HG03060 (cell line): Measurements from ENCODE around the gene MACIR.

Experiments
- ATAC-seq: cut with Tn5 transposase; IDR thresholded peaks from one replicate; pipeline ENCODE4 v1.9.1; 2021; ENCODE audit warnings: low read depth, moderate number of reproducible peaks; ENCODE audit not compliant: unreplicated experiment

Gene MACIR

DNA sequence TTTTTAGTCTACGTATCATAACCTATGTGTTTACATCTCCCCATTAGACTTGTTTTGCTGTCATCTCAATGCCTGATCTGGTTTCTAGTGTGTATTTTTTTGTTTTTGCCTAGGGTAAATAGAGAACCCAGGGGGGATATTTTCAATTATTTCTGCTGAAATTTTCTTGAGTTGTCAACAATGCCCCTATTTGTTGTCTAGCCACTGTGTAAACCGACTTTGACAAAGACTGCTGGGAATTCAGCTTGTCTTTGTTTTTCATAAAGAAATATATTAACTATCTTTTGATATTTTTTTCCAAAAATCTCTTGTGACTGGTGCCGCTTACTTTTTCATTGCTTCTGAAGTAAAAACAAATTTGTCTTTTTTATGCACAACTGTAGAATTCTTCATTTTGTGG is 28.1 kb downstream of the MACIR start:
- no peak for ATAC-seq

DNA sequence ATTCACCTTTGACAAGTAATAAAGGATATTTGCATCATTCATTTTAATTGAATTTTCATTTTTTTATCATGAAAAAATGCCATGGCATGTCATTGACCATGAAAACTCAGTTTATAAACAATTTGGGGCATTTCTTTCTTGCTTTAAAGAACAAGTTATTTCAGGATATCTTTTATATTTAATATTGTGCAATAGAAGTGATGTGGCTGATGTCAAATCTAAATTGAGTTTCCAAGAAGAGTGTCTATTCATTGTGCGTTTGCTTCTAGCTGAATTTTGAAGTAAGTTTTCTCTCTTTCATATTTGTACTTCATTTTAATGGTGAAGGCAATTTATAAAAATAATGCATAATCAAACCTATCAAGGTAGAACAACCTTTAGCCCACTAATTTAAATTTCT is 30.5 kb downstream of the MACIR start:
- no peak for ATAC-seq

- no peak for ATAC-seq
Observed at GRCh38 chr5:103290846-103291245, 32.3 kb downstream of the MACIR start.

DNA sequence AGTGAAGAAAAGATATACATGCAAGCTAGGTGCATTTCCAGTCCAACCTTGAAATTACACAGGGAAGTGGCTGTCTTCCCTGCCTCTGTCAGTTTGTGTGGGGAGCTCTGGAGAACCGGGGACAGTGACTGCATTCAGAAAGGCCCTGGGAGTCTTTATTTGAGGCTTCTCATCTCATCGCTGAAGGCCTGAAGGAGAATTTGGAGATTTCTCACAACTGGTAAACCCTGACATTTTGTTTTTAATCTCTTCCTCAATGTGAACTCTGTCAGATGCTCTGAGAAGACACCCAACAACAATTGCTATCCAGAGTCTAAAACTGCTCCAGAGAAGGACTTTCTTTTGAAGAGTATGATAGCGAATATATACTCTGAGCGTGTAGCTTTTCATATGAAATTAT is 33.0 kb downstream of the MACIR start:
- no peak for ATAC-seq

DNA sequence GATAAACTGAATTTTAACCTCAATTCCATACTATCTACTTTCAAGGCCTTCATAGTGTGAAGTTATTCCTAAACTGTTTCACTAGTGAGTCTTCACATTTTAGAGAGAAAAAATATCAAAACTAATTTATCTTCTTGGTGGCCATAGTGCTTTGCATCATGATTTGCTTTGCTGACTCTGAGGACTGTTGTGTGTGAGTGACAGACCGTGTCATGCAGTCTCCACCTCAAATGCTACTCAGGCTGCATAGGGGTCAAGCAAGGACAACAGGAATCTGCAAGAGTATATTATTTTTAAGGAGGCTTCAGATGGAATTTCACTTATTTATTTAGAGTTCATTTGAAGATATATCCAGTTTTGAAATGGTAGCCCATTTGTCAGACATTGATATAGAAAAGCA is 34.5 kb downstream of the MACIR start:
- no peak for ATAC-seq

DNA sequence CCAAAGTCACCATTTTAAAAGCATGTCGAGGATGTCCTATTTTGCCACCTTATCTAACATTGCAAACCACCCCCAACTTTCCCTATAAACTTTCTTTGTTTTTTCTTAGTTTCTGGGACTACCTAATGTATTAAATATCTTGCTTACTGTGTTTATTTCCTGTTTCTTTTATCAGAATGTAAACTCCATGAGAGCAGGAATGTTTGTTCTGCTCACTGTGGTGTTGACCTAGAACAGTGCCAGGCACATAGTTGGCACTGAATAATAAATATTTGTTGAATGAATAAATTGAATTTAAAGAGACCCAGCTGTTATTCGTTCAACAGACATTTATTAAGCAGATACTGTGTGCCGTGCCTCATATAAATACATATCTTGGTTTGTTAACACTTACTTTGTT is 35.2 kb downstream of the MACIR start:
- ATAC-seq = no peak

DNA sequence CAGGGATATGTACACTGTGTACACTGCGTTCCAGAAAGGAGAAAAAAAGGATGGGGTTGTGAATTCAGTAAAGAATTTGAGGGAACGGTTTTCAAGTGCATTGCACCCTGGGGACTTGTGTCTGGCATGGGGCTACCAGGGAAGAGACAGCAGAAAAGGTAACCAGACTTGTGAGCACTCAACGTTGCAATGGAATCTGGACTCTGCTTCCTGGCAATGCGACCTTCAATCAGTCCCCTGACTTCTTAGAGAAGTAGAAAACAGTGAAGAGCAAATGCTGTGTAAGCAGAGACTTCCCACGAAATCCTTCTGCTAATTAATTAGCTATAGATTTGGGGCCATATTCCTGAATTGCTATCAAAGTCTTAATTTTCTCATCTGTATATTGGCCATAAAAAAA is 36.3 kb downstream of the MACIR start:
- no peak for ATAC-seq

DNA sequence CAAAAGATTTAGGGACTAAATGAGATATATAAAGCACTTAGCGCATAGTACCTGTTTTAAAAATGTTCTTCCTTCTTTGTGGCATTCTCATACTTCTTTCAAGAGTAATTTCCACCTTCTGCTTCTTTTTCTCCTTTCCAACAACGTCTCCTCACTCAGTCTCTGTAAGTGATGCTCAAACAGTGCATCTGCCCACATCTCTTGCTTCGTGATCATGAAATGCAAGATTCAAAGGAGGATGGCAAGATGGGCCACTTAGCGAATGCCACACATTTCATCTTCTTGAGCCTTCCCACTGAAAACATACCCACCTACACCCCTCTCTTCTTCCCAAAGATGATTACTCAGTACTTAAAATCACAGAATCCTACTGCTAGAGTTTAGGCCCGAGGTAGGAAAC is 36.9 kb downstream of the MACIR start:
- ATAC-seq = no peak

GRCh38 chr5:103295871-103296270 is 37.3 kb downstream of the MACIR start:
- ATAC-seq = no peak

DNA sequence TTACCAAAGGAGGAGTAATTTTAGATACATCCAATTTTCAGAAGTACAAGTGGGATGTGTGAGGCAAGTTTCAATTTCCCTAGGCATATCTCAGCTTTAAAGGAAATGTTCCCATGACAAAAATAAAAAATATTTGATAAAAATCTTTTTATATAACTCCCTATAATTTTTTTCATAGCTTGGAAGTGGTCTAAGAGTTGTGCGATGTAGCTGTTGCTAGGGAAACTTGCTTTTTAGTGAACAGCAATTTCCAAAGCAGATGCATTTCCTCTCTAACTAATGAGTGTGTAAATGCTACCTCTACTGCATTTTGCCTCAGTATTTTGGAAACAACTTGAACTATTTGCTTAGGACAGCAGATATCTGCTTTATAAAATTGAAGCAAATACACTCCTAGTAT is 39.6 kb downstream of the MACIR start:
- no peak for ATAC-seq

DNA sequence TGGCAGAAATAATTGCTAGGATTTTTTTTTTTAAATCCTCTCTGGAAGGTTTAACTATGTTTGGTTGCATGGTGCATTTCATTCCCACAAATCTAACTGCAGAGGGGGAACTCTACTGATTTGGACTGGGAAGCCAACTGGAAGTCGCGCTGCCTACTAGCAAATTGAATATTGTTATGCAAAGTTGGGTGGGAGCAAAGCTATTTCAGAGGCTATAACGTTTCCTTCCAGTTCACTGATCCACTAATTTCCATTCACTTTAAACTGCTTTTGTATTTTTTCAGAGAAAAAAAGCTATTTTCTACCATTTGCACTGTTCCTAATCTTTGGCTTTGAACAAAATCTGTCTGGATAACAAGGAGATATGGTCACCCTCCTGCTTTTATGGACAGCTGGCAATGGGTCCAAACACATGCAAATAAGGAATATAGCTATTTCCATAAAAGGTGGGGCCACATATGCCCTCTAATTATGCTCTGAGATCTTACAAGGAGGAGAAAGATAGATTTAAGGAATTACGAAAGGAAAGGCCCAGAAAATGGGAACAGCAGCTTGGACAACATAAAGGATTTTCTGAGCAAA is 40.1 kb downstream of the MACIR start:
- ATAC-seq = no peak

DNA sequence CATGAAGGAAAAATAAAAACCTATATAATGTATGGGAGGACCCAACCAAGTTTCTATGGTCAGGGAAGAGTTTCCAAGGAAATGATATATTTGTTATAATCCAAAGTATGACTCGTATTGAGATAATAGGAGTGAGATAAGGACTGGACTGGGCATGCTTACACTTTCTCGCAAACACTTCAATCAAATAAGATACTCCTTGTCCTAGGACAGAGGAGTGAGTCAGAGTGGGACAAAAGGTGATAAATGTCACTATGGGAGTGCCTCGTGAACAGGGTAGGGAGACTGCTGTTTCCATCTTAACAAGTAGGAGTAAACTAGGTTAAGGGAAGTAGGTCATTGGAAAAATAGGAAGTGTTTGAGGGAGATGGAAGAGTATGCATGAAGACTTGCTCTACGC is 47.2 kb downstream of the MACIR start:
- ATAC-seq = no peak

DNA sequence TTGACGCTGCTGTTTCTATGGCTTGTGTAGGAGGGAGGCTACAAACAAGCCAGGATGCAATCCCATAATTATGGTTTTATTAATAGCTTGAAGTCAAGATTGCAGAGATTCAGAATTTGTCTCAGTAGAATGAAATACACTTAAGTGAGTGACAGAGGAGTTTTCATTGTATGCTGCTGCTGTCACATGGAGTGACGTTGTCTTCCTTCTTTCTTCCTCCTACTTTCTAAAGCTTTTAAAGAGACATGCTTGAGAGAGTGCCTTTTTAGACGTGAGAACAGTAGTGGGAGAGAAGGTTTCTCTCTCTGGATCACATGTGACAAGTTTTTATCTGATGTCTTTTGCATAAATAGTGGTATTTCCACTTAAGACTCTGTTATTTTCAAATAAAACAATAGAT is 48.9 kb downstream of the MACIR start:
- no peak for ATAC-seq

DNA sequence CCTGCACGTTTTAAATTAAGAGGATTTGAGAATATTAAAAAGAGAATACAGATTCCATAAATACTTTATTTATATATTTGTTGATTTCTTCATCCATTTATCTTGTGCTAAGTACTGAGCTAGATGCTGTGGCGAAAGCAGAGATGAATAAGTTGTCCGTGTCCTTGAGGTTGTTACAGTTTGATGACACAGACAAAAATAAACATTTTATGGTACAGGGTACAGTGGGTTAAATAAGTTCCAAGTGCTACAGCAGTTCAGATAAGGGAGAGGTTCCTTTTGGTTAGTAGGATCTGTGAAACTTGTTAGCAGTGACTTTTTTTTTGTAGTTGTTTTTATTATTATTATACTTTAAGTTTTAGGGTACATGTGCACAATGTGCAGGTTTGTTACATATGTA is 50.2 kb downstream of the MACIR start:
- ATAC-seq = no peak

DNA sequence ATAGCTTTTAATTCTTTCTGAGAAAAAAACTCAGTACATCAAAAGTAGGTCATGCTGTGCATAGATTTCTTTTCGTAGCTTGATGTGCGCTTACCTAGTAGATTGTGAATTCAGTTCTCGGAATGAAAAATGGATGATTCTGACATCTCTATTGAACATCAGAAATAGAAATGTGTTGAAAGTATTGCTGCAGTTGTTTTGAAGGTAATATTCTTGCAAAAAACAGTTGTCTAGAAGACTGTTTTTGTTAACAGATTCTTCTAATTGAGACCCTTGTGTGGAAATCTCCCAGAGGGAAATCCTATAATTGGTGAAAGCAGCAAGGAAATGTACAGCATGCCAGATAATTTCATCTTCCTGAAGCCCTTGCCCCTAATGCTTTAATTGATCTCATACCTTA is 54.5 kb downstream of the MACIR start:
- no peak for ATAC-seq

GRCh38 chr5:103315455-103315854 is 56.9 kb downstream of the MACIR start:
- ATAC-seq = no peak

DNA sequence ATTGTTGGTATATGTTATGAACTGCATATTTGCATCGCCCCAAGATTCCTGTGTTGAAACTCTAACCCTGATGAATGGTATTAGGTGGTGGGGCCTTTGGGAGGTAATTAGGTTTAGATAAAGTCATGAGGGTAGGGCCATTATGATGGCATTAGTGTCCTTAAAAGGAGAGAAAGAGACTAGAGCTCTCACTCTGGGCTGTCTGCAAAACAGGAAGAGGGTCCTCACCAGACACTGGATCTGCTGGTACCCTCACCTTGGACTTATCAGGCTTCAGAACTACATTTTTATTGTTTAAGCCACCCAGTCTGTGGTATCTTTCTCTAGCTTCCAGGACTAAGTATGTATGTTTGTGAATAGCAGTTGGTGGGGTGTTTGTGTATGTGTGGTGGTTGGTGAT is 68.9 kb downstream of the MACIR start:
- ATAC-seq = no peak

GRCh38 chr5:103327893-103328292 is 69.3 kb downstream of the MACIR start:
- no peak for ATAC-seq
